NCI-H2227 treated with DMSO at 0.1 percent for 48 hours (cell line): ENCODE measurements around the gene RTCA.
"Not testable (repeated sequence)": the region's sequence is repeated elsewhere in the genome, so short reads cannot be mapped to it uniquely, and the experiment has no call there.

Experiments
- DNase-seq: peaks from one replicate; lab custom pipeline; 2025; lab: John Stamatoyannopoulos, UW

The RTCA gene

GRCh38 chr1:100308777-100309176 is 42.8 kb downstream of the RTCA start:
- no peak for DNase-seq

- DNase-seq: no peak
Measured at GRCh38 chr1:100309863-100310262, 43.8 kb downstream of the RTCA start.

- no peak for DNase-seq
Measured at GRCh38 chr1:100313382-100313781, 47.4 kb downstream of the RTCA start.

GRCh38 chr1:100316622-100317021 is 50.6 kb downstream of the RTCA start:
- no peak for DNase-seq

GRCh38 chr1:100320311-100321099 is 54.5 kb downstream of the RTCA start:
- no peak for DNase-seq

GRCh38 chr1:100321100-100321493 is 55.1 kb downstream of the RTCA start:
- DNase-seq: no peak

- DNase-seq: no peak
Measured at GRCh38 chr1:100321506-100321905, 55.5 kb downstream of the RTCA start.

- DNase-seq: no peak
Measured at GRCh38 chr1:100322436-100323211, 56.6 kb downstream of the RTCA start.

- no peak for DNase-seq
Measured at GRCh38 chr1:100323419-100324106, 57.5 kb downstream of the RTCA start.

GRCh38 chr1:100325415-100326324 is 59.7 kb downstream of the RTCA start:
- DNase-seq: no peak

- DNase-seq: not testable (repeated sequence)
Measured at GRCh38 chr1:100326325-100326670, 60.3 kb downstream of the RTCA start.

- no peak for DNase-seq
Measured at GRCh38 chr1:100328133-100328532, 62.1 kb downstream of the RTCA start.

- DNase-seq: not testable (repeated sequence)
Measured at GRCh38 chr1:100331146-100331545, 65.1 kb downstream of the RTCA start.

GRCh38 chr1:100332331-100332730 is 66.3 kb downstream of the RTCA start:
- DNase-seq: no peak

GRCh38 chr1:100335436-100335835 is 69.4 kb downstream of the RTCA start:
- DNase-seq: no peak

- DNase-seq: not testable (repeated sequence)
Measured at GRCh38 chr1:100337878-100338277, 71.9 kb downstream of the RTCA start.

GRCh38 chr1:100339735-100340134 is 73.7 kb downstream of the RTCA start:
- DNase-seq: not testable (repeated sequence)

- no peak for DNase-seq
Measured at GRCh38 chr1:100340494-100340893, 74.5 kb downstream of the RTCA start.

- no peak for DNase-seq
Measured at GRCh38 chr1:100342348-100342747, 76.3 kb downstream of the RTCA start.
